Stimulated activated CD8-positive, alpha-beta memory T cell treated with anti-CD3 and anti-CD28 coated beads, Interleukin-7, amount 100 ng/mL, for 1 hour (primary cell): ENCODE data around the gene ATXN7L2.
"Not testable (repeated sequence)": the region's sequence is repeated elsewhere in the genome, so short reads cannot be mapped to it uniquely, and the experiment has no call there.

ENCODE experiments used
- DNase-seq, 2 donors: peaks; one replicate each; pipeline ENCODE4 v3.0.0-alpha.2; 2020; ENCODE audit warnings: low read depth in 2 of 2

The ATXN7L2 gene

DNA sequence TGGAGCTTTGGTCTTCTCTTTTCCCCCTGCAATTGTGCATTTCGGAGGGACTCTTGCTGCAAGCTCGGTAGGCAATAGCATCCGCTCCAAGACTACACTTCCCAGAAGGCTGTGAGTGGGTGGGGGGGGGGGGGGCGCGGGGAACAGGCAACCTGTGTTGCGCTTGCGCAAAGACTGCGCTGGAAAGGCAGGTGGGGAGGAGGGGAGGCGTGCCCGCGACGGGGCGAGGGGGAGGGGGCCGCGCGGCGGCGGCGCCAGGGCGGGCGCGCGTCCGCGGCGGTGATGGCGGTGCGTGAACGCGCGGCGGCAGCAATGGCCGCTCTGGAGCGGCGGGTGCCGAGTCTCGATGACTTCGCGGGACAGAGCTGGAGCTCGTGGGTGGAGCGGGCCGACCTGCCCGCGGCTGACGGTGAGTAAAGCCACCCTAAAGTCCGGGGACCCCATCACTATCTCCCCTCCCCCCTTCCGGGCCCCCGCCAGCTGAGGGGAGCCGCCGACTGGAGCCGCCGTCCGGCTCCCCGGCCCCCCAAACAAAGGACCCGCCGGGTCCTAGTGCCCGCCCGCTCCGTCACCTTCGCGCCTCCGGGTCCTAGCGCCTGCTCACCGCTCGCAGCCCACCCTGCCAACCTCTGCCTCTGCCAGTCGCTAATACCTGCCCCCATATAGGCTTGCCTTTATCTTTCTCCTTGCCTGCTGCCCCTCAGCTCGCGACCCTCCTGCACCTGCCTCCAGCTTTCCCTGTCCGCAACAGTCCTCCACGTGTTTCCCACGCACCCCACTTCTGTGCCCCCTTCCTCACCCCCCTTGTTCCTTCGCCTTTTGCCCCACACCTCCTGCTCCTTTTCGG lies at the start of gene ATXN7L2:
Gene ATXN7L2 (plus strand): TSS at position 234 of the 847 bp plus-strand sequence. CDS start 49 bp downstream, at position 283.
- peak; percentile 78 to 83 for DNase-seq

DNA sequence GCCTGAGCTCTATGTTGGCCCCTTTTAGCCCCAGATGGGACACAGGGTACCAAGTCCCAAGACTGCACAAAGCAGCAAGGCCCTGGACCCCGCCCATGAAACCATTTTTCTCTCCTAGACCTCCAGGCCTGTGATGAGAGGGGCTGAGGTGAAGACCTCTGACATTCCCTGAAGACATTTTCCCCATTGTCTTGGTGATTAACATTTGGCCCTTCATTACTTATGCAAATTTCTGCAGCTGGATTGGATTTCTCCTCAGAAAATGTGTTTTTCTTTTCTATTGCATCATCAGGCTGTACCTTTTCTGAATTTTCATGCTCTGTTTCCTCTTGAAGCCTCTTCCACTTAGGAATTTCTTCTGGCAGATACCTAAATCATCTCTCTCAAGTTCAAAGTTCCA lies 49.2 kb upstream of the ATXN7L2 start:
- DNase-seq: no peak

- DNase-seq: no peak
Observed at GRCh38 chr1:109438798-109439297, 44.9 kb upstream of the ATXN7L2 start.

GRCh38 chr1:109441069-109441468 lies 42.6 kb upstream of the ATXN7L2 start:
- DNase-seq: no peak

- DNase-seq: no peak
Observed at GRCh38 chr1:109443476-109443875, 40.2 kb upstream of the ATXN7L2 start.

DNA sequence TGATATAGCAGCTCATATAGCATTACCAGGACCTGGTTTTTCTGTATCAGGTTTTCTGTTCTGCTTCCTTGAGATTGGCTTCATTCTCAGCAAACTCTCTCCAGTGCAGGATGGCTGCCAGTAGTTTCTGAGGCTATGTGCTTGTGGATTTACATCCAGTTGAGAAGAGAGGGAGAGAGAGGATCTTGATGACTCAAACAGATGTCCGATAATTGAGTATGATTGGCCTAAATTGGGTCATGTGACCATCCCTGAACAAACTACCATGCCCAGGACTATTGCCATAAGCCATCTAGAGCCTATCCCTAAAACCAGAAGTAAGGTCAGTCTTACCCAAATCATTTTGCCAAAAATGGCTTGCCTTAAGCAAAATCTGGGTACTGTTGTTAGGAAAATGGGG lies 39.4 kb upstream of the ATXN7L2 start:
- DNase-seq: no peak

DNA sequence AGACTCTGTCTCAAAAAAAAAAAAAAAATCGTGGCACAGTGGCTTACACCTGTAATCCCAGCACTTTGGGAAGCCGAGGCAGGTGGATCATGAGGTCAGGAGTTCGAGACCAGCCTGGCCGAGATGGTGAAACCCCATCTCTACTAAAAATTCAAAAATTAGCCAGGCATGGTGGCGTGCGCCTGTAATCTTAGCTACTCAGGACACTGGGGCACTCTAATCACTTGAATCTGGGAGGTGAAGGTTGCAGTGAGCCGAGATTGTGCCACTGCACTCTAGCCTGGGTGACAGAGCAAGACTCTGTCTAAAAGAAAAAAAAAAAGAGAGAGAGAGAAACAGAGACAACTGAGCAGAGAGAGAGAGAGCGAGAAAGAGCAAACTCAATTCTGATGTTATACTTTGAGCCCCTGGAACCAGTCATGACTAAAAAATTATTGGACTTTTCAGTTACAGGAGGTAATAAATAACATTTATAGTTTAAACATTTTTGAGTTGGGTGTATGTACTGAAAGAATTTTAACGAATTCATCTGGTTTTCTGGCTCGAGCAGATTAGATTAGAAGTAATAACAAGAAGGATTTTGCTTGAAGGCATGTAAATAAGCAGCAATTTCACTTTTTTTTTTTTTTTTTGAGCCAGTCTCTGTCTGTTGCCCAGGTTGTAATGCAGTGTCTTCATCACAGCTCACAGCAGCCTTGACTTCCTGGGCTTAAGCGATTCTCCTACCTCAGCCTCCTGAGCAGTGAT lies 37.6 kb upstream of the ATXN7L2 start:
- DNase-seq: not testable (repeated sequence)

DNA sequence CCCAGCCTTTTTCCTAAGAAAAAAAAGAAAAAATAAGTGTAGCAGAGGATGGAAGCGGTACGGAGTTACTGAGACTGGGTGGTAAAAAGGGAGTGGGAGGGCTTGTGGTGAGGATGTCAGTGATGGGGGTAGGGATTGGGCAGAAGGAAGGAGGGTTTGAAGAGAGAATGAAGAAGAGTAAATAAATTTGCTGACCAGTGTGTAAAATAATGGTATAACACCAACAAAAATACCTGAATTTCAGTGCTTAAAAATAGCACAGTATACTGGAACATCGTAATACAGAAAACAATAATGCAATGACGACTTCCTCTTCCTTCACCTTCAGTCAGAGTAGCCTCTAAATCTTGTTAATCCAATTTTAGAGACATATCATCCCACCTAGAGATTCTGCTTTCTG lies 36.2 kb upstream of the ATXN7L2 start:
- no peak for DNase-seq

DNA sequence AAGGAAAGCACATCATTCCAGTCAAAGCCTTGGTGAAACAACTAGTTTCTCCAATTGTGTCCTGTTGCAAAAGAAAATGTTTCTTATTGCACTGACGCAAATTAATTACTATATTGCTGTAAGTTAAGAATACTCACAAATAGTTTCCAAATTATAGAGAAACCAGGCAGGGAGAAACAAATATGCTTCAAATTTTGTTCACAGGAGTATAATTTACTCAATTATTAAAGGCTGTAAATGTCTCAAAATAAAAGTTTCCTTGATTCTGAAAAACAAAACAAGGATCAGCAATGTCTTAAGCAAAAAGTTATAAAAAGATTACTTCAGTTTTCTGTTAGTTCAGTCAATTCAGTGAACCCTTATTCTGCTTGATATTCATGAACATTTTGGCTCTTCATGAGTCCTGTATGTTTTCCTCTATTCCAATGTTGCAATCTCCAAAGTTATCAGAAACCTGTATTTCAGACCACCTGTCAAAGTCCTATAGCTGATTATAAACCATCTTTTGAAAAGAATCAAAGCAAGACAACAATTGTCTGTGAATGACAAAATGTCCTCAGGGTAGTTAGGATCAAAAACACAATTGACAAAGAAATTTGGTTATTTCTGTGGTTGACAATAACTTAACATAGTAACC lies 29.1 kb upstream of the ATXN7L2 start:
- no peak for DNase-seq

GRCh38 chr1:109457819-109458218 lies 25.9 kb upstream of the ATXN7L2 start:
- DNase-seq: no peak

DNA sequence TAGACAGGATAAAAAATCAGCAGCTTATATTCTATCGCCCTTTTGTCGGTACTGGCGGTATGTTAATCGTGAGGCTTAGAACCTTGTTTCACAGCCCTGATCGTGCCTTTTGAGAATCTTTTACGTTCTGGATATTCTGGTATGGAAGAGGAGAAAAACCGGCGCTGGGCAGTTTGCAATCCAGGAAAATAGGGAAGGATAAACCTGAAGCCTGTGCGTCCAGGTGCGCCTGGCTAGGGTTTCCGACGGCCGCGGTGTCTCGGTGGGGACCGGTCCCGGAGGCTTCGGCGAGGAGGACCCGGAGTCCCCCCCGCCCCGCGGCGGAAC lies 17.6 kb upstream of the ATXN7L2 start:
- no peak for DNase-seq

DNA sequence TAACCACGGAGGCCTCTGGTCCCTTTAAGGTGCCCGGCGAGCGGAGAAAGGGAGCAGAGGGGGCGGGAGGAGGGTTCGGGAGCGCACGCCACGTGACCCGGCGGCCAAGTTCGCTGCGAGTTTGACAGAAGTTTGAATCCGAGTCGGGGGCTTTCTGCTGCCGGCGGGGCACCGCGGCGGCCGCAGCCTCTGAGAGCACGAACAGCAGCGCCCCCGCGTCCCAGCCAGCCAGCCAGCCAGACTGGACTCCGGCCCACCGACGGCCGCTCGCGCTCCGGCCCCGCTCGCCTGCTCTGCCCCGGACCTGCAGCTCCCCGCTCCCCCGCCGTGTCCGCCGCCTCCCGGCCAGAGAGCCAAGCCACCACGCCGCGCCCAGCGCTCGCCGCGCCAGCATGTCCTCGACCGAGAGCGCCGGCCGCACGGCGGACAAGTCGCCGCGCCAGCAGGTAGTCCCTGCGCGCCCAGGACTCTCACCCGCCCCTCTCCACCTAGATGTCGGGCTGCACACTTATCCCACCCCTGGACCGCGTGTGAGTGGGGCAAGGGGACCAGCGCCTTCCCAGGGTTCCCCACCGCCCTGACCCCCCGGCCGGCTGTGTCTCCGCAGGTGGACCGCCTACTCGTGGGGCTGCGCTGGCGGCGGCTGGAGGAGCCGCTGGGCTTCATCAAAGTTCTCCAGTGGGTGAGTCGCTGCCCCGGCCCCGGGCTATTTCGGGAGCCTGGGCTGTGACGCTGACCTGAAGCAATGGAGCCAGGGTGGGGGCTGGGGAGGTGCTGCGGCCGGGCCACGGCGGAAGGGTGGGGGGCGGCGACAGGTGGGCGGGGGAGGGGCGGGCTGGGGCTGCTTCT lies 17.0 kb upstream of the ATXN7L2 start, which contains the start of gene SYPL2:
Gene SYPL2 (plus strand): TSS at position 95 of the 849 bp plus-strand sequence. CDS start 298 bp downstream, at position 393.
- no peak for DNase-seq

- DNase-seq: no peak
Observed at GRCh38 chr1:109467301-109467777, 16.4 kb upstream of the ATXN7L2 start.

GRCh38 chr1:109468061-109468460 lies 15.6 kb upstream of the ATXN7L2 start:
- no peak for DNase-seq

DNA sequence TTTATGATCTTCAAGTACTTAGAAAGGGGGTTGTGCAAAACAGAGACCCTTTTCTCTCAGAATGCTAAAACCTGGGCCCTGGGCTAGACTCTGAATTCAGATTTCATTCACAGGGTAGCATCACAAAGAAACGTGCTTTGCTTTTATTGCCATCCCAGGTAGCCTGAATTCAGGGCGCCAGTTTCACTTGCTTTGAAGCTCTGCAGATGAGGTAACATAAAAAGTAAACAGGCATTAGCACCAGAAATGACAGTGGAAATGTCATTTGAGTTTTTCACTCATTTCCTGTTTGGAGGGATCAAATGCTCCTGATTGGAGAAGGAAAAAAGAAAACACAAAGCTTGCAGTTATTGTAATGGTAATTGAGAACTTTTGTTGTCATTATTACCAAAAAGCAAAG lies 14.8 kb upstream of the ATXN7L2 start:
- DNase-seq: no peak

DNA sequence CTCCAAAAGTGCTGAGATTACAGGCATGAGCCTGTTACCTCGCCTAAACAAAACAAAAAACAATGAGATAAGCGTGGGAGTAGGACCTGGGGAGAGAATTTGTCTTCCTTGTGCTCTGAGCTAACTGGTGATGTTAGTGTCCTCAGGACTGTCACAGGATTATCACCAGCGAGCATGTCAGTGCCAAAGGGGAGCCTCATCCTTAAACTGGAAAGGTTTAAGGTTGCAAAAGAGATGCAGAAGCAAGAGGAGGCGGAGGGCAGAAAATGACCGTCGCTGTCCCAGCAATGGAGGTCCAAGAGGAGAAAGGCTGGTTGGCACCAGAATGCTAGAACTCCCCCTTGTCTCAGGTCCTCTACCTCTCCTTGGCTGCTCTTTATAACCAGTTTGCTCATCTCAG lies 13.5 kb upstream of the ATXN7L2 start:
- no peak for DNase-seq

DNA sequence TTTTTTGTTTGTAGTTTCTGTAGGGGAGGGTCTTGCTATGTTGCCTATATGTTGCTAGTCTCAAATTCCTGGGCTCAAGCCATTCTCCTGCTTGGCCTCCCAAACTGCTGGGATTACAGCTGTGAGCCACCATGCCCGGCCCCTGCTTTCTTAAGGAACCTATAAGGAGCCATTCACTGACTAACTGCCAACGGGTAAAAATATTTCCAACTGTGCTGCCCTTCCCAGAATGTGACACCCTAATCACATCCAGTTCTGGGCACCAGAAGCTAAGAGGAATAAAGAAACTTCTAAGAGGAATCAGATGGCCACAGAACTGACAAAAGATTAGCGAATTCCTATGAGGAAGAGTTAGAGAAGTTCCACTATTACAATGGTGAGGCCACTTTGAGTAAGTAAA lies 10.9 kb upstream of the ATXN7L2 start:
- DNase-seq: no peak

- DNase-seq: not testable (repeated sequence)
Observed at GRCh38 chr1:109473284-109474057, 10.2 kb upstream of the ATXN7L2 start.

DNA sequence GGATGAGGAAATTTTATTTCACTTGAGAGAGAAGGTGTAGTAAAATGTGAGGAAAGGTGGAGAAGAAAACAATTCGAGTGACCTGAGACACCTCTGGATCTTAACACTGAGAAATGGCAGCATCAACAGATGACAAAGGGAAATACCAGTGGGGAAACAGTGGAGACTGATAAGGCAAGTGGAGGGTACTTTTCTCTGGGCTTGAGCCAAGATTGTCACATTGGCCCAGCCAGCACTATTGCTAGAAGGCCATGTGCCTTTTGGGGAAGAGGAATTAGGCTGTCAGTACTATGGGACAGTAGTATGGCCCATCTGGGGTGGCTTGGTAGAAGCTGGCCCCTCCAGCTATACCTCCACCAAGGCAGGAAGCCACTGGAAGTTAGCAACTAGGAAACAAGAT lies 9.0 kb upstream of the ATXN7L2 start:
- no peak for DNase-seq

- DNase-seq: no peak
Observed at GRCh38 chr1:109475261-109475660, 8.4 kb upstream of the ATXN7L2 start.
